ENCODE results near the gene FMC1. TPM values are rescaled to one million over a fixed set of nuclear protein-coding genes. Genes with fewer than 3 reads are reported as not detected.

The FMC1 gene
- total RNA-seq, 1 donor = 8.4 TPM

DNA sequence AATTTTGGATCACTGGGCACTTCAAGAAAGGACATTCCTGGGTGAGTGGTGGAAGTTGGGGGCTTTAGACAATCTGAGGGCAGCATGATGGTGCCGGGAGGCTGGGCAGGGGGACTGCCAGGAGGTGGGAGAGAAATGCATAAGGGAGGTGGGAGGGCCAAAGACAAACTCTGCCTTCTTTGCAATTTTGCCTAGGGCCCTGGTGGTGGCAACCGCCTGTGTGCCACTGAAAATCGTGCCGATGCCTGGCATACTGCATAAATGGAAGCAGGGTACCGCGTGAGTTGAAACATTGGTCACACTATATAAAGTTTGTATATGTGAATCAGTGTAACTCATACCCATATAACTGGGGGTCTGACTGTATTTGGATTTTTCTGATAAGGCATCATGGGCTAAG, 21.8 kb downstream of the FMC1 start:
- TF ChIP-seq, protein P1, sequence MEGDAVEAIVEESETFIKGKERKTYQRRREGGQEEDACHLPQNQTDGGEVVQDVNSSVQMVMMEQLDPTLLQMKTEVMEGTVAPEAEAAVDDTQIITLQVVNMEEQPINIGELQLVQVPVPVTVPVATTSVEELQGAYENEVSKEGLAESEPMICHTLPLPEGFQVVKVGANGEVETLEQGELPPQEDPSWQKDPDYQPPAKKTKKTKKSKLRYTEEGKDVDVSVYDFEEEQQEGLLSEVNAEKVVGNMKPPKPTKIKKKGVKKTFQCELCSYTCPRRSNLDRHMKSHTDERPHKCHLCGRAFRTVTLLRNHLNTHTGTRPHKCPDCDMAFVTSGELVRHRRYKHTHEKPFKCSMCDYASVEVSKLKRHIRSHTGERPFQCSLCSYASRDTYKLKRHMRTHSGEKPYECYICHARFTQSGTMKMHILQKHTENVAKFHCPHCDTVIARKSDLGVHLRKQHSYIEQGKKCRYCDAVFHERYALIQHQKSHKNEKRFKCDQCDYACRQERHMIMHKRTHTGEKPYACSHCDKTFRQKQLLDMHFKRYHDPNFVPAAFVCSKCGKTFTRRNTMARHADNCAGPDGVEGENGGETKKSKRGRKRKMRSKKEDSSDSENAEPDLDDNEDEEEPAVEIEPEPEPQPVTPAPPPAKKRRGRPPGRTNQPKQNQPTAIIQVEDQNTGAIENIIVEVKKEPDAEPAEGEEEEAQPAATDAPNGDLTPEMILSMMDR (IDR thresholded peaks at IDR 0.05; ENCODE audit: insufficient read depth, low read length) = no peak
- H3K4me3 ChIP-seq (ENCODE audit: low read depth, low read length) = no peak overlapping the region
- no peak for DNase-seq (ENCODE audit: low read depth)

DNA sequence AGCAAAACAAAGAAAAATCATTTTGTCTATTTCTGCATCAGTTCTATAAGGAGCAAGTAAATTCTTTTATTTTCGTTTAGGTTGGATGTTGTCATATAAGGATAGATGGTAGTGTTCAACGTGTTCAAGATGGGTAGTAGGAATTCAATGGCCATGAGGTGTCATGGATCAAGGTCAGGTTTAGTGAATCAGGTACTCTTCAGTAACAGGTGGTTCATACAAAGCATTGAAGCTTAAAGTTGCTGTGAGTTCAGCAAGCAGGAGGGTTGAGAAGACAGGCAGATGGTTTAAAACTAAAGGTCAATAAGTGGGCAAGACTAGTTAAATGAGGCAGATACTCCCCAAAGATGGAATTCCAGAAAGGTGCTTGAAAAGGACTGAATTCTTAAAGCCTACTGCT, 24.2 kb downstream of the FMC1 start:
- H3K4me3 ChIP-seq (ENCODE audit: low read depth, low read length) = no peak overlapping the region
- TF ChIP-seq, protein P1 (IDR thresholded peaks at IDR 0.05; ENCODE audit: insufficient read depth, low read length) = no peak
- DNase-seq (ENCODE audit: low read depth) = no peak

DNA sequence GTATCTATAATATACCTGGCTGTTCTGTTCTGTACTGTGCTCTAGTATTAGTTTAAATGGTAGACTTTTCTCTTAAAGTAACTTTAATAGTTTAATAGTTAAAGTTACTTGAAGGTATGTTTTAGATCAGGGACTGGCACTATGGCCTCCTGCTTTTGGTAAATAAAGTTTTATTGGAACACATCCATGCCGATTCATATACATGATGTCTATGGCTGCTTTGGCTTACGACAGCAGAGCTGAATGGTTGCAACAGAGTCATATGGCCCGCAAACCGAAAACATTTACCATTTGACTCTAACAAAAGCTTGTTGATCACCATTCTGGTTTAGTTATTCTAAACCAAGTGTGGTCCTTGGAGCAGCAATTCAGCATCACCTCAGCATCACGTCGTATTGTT, 25.3 kb downstream of the FMC1 start:
- no peak overlapping the region for H3K4me3 ChIP-seq (ENCODE audit: low read depth, low read length)
- TF ChIP-seq, protein P1 (IDR thresholded peaks at IDR 0.05; ENCODE audit: insufficient read depth, low read length) = no peak

DNA sequence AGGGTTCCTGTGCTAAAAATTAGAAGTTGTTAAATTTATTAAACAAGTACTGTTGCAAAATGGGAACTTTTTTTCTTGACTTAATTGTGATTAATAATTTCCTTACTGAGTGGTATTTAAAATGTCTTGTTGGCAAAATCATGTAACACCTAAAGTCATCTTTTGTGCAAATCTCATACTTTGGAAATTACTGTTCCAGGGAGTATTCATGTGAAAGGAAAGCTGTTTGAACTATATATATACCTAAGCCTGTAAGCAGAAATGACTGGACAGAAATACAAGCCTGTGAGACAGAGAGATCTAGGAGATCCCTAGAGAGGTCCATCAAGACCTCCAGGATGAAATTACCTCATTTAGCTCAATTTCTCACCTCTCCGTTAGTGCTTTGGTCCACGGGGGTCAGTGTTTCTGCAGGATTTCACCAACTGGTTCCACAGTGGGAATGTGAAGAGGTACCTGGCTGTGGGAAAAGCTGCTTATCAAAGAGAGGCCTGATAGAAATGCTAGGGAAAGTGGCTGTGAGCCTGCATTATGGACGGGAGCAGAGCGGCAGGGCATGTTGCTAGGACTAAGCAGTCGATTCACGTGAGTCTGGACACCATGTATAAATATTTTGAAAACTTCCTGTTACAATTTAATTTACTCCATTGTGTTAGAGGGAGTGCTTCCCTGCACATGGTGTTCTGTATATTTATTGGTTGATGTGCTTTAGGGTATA, 26.5 kb downstream of the FMC1 start:
- no peak overlapping the region for H3K4me3 ChIP-seq (ENCODE audit: low read depth, low read length)
- DNase-seq (ENCODE audit: low read depth) = no peak
- TF ChIP-seq, protein P1 (IDR thresholded peaks at IDR 0.05; ENCODE audit: insufficient read depth, low read length) = no peak

More for the DNA sequence above, 25.3 kb downstream of the FMC1 start:
- no peak for DNase-seq (ENCODE audit: low read depth)

DNA sequence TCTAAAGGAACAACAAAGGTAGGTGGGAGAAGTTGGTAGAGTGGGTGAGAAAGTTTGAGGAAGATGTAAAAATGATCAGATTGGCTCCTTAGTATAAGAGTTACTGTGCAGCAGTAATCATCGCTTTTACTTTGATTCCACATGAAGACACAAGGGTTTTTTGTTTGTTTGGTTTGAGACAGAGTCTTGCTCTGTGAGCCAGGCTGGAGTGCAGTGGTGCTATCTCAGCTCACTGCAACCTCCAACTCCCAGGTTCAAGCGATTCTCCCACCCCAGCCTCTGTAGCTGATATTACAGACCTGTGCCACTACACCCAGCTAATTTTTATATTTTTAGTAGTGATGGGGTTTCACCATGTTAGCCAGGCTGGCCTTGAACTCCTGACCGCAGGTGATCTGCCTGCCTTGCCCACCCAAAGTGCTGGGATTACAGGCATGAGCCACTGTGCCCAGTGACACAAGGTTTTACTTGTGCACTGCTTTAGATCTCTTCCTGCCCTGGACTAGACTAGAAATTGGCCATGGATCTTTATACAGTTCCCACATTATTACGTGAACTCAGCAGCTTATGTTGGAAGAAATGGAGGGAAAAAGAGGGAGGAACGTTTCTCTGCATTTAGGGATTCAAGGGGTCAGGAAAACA, 29.3 kb downstream of the FMC1 start:
- TF ChIP-seq, protein P1 (IDR thresholded peaks at IDR 0.05; ENCODE audit: insufficient read depth, low read length) = no peak
- DNase-seq (ENCODE audit: low read depth) = no peak
- no peak overlapping the region for H3K4me3 ChIP-seq (ENCODE audit: low read depth, low read length)

DNA sequence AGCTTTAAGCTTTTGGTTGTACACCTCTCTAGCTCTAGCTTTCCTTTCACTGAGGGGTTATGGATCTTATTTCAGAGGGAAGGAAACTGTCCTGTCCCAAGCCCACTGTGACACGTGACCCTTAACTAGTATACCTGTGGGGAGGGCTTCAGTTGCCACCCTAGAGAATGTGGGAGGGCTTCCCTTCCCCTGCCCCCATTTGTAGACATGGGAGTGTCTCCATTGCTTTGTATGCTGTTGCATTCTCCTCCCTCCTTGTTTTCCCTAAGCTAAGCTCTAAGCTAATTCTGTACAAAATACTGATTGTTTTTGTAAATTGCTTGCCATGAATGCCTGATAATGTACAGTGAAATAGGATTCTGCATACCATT, 29.8 kb downstream of the FMC1 start:
- DNase-seq (ENCODE audit: low read depth) = no peak
- no peak overlapping the region for H3K4me3 ChIP-seq (ENCODE audit: low read depth, low read length)
- TF ChIP-seq, protein P1 (IDR thresholded peaks at IDR 0.05; ENCODE audit: insufficient read depth, low read length) = no peak
